GM23248 (cell line): ENCODE measurements around the gene LGALS3BP. TPM values are rescaled to one million over a fixed set of nuclear protein-coding genes. Genes with fewer than 3 reads are reported as not detected.

Experiments
- DNase-seq: peaks from one replicate; pipeline ENCODE4 v3.0.0-alpha.2; 2015
- H2AFZ ChIP-seq: fragments of 200-600 bp; sonication (generic); 2 replicates; pipeline ENCODE4 v1.6.1; 2016; ENCODE audit warnings: antibody characterized with exemption
- H3F3A ChIP-seq: fragments of 200-600 bp; sonication (generic); 2 replicates; pipeline ENCODE4 v1.6.1; 2016; ENCODE audit warnings: mild to moderate bottlenecking, antibody characterized with exemption, mixed run types; ENCODE audit not compliant: insufficient read depth
- H3K27ac ChIP-seq: fragments of 200-600 bp; sonication (generic); 2 replicates; pipeline ENCODE4 v1.5.1; 2016; ENCODE audit warnings: mild to moderate bottlenecking
- H3K27me3 ChIP-seq: fragments of 200-600 bp; sonication (generic); replicated peaks from 2 replicates; pipeline ENCODE4 v1.6.1; 2016; ENCODE audit warnings: mild to moderate bottlenecking; ENCODE audit not compliant: insufficient read depth
- H3K36me3 ChIP-seq: fragments of 200-600 bp; sonication (generic); 2 replicates; pipeline ENCODE4 v1.6.1; 2016; ENCODE audit warnings: low read depth, mild to moderate bottlenecking
- H3K4me1 ChIP-seq: fragments of 200-600 bp; sonication (generic); 2 replicates; pipeline ENCODE4 v1.6.1; 2016; ENCODE audit warnings: mild to moderate bottlenecking; ENCODE audit not compliant: insufficient read depth
- H3K4me2 ChIP-seq: fragments of 200-600 bp; sonication (generic); one replicate; pipeline ENCODE4 v1.6.1; 2016; ENCODE audit warnings: mild to moderate bottlenecking; ENCODE audit not compliant: unreplicated experiment
- H3K4me3 ChIP-seq: fragments of 200-600 bp; sonication (generic); 2 replicates; pipeline ENCODE4 v1.5.1; 2016; ENCODE audit warnings: mild to moderate bottlenecking
- H3K79me2 ChIP-seq: fragments of 200-600 bp; sonication (generic); 2 replicates; pipeline ENCODE4 v1.6.1; 2016; ENCODE audit warnings: mild to moderate bottlenecking; ENCODE audit not compliant: insufficient read depth
- H3K9ac ChIP-seq: fragments of 200-600 bp; sonication (generic); 2 replicates; pipeline ENCODE4 v1.6.1; 2016; ENCODE audit warnings: mild to moderate bottlenecking
- H3K9me2 ChIP-seq: fragments of 200-600 bp; sonication (generic); 2 replicates; pipeline ENCODE4 v1.6.1; 2016; ENCODE audit warnings: mixed run types, mild to moderate bottlenecking, moderate library complexity; ENCODE audit not compliant: insufficient read depth
- H3K9me3 ChIP-seq: fragments of 200-600 bp; sonication (generic); one replicate; pipeline ENCODE4 v1.6.1; 2017; ENCODE audit warnings: low read depth
- H4K20me1 ChIP-seq: fragments of 200-600 bp; sonication (generic); 2 replicates; pipeline ENCODE4 v1.6.0; 2016; ENCODE audit not compliant: insufficient read depth
- EZH2 ChIP-seq: fragments of 200-600 bp; sonication (generic); IDR thresholded peaks from 2 replicates; pipeline ENCODE4 v1.6.1; 2018; ENCODE audit warnings: antibody characterized with exemption, mild to moderate bottlenecking; ENCODE audit not compliant: insufficient read depth, poor library complexity, severe bottlenecking
- EZH2phosphoT487 ChIP-seq: fragments of 200-600 bp; sonication (generic); IDR thresholded peaks from 2 replicates; pipeline ENCODE4 v1.6.1; 2018; ENCODE audit warnings: antibody characterized with exemption, moderate library complexity, mild to moderate bottlenecking, low read depth; ENCODE audit not compliant: insufficient read depth
- WGBS, 2 experiments: methylation state at CpG; one replicate each; pipeline ENCODE4 v1.1.6; 2015 to 2017; ENCODE audit warnings: low lambda C conversion rate in 2 of 2, low coverage in 1 of 2; ENCODE audit errors: missing lambda C conversion rate in 2 of 2; 5-methylcytosine and 5-hydroxymethylcytosine counted together
- in situ Hi-C: fragments of 300-500 bp; cut with MboI; formaldehyde crosslinking; loops from 2 replicates; pipeline ENCODE4 v1.15.0; 2020
- polyA plus RNA-seq: library from polyadenylated mRNA; unstranded; fragments of >200 nt; fragmentation: Nextera tagmentation; extraction: Ambion mirVana; gene quantifications from 2 replicates; pipeline ENCODE4 v1.2.1, GENCODE V29; 2016
- total RNA-seq: library from RNA; depleted of rRNA; stranded (reverse); fragments of >200 nt; shearing (Covaris generic); gene quantifications from 2 replicates; pipeline ENCODE4 v1.2.3, GENCODE V29; 2014

The LGALS3BP gene
- total and polyA plus RNA-seq, 2 experiments from 2014 or later = 8.6 to 8.8 TPM

- H3K27ac ChIP-seq = no peak overlapping the region
- DNase-seq = no peak
- H3K9me2 ChIP-seq = no peaks in the 10 kb centered on the region
- H3K4me3 ChIP-seq = no peak overlapping the region; the same call in 1 of the 2 replicates
- H3K4me1 ChIP-seq = peaks cover 30% of the 10 kb centered on the region
- 0 out of 2 replicates have a peak, but pooled peaks cover 6% of the 10 kb centered on the region for H3F3A ChIP-seq
- no peak overlapping the region for H3K9ac ChIP-seq
- H3K4me2 ChIP-seq = no peak overlapping the region
- H4K20me1 ChIP-seq = no peaks in the 10 kb centered on the region
- no peaks in the 10 kb centered on the region for H3K9me3 ChIP-seq
- WGBS, 2 experiments = 76 to 78% methylated on average over 19 of the region's 19 CpGs
- in situ Hi-C loops = no loop called here
- H3K36me3 ChIP-seq = peaks cover 2% of the 10 kb centered on the region; the same call in 1 of the 2 replicates
- H3K27me3 ChIP-seq = no peaks in the 10 kb centered on the region
- TF ChIP-seq EZH2 (no peak), EZH2phosphoT487 (no peak)
- no peak overlapping the region for H2AFZ ChIP-seq
- peaks cover 66% of the 10 kb centered on the region for H3K79me2 ChIP-seq
Measured at GRCh38 chr17:79006794-79007503, 27.2 kb upstream of the LGALS3BP start.

- no peak overlapping the region for H3K27ac ChIP-seq
- in situ Hi-C loops = no loop called here
- 77% methylated on average over 8 of the region's 8 CpGs for WGBS, 2 experiments
- H3K9me3 ChIP-seq = no peaks in the 10 kb centered on the region
- no peak overlapping the region for H3K4me3 ChIP-seq
- H3K9ac ChIP-seq = no peak overlapping the region
- peaks cover 75% of the 10 kb centered on the region for H3K79me2 ChIP-seq
- TF ChIP-seq EZH2phosphoT487 (no peak), EZH2 (no peak)
- no peak overlapping the region for H3K4me2 ChIP-seq
- H3K27me3 ChIP-seq = no peaks in the 10 kb centered on the region
- H3F3A ChIP-seq = 0 out of 2 replicates have a peak, but pooled peaks cover under 1% of the 10 kb centered on the region
- H3K36me3 ChIP-seq = peaks cover 2% of the 10 kb centered on the region; the same call in 1 of the 2 replicates
- no peak overlapping the region for H2AFZ ChIP-seq
- no peaks in the 10 kb centered on the region for H4K20me1 ChIP-seq
- H3K9me2 ChIP-seq = no peaks in the 10 kb centered on the region
- H3K4me1 ChIP-seq = peaks cover 21% of the 10 kb centered on the region
- DNase-seq = no peak
Measured at GRCh38 chr17:79006046-79006445, 26.3 kb upstream of the LGALS3BP start.

GRCh38 chr17:79005063-79005861, 25.5 kb upstream of the LGALS3BP start:
- Histone ChIP-seq H3K27me3 (no peaks in the 10 kb centered on the region), H3K9ac (no peak overlapping the region), H3K27ac (no peak overlapping the region), H4K20me1 (no peaks in the 10 kb centered on the region), H3K9me3 (no peaks in the 10 kb centered on the region), H3K79me2 (peaks cover 83% of the 10 kb centered on the region), H2AFZ (no peak overlapping the region), H3K36me3 (peaks cover 2% of the 10 kb centered on the region; the same call in 1 of the 2 replicates), H3K4me1 (peaks cover 19% of the 10 kb centered on the region), H3K4me2 (no peak overlapping the region), H3F3A (no peaks in the 10 kb centered on the region), H3K4me3 (no peak overlapping the region), H3K9me2 (no peaks in the 10 kb centered on the region)
- no peak for TF ChIP-seq EZH2
- TF ChIP-seq EZH2phosphoT487 = no peak
- DNase-seq = no peak
- in situ Hi-C loops = no loop called here
- WGBS, 2 experiments = 72 to 74% methylated on average over 10 to 12 of the region's 12 CpGs

- H3K9me3 ChIP-seq = no peaks in the 10 kb centered on the region
- H3K4me3 ChIP-seq = no peak overlapping the region
- no peak overlapping the region for H3K27ac ChIP-seq
- H3K4me1 ChIP-seq = peaks cover 15% of the 10 kb centered on the region
- H3K27me3 ChIP-seq = no peaks in the 10 kb centered on the region
- H3K36me3 ChIP-seq = peaks cover 2% of the 10 kb centered on the region; the same call in 1 of the 2 replicates
- H3K9me2 ChIP-seq = no peaks in the 10 kb centered on the region
- H3K79me2 ChIP-seq = peaks cover 91% of the 10 kb centered on the region
- in situ Hi-C loops = no loop called here
- DNase-seq = no peak
- 64 to 67% methylated on average over 3 of the region's 3 CpGs for WGBS, 2 experiments
- no peaks in the 10 kb centered on the region for H4K20me1 ChIP-seq
- no peak overlapping the region for H3K9ac ChIP-seq
- H2AFZ ChIP-seq = no peak overlapping the region
- H3K4me2 ChIP-seq = no peak overlapping the region
- no peaks in the 10 kb centered on the region for H3F3A ChIP-seq
- no peak for TF ChIP-seq EZH2
- no peak for TF ChIP-seq EZH2phosphoT487
Measured at GRCh38 chr17:79003661-79004411, 24.1 kb upstream of the LGALS3BP start.
